HG03060 (cell line): Measurements from ENCODE around the gene SERF2.
"Not testable (repeated sequence)": the region's sequence is repeated elsewhere in the genome, so short reads cannot be mapped to it uniquely, and the experiment has no call there.

Source experiments
- ATAC-seq: cut with Tn5 transposase; IDR thresholded peaks from one replicate; pipeline ENCODE4 v1.9.1; 2021; ENCODE audit warnings: low read depth, moderate number of reproducible peaks; ENCODE audit not compliant: unreplicated experiment

The SERF2 gene

DNA sequence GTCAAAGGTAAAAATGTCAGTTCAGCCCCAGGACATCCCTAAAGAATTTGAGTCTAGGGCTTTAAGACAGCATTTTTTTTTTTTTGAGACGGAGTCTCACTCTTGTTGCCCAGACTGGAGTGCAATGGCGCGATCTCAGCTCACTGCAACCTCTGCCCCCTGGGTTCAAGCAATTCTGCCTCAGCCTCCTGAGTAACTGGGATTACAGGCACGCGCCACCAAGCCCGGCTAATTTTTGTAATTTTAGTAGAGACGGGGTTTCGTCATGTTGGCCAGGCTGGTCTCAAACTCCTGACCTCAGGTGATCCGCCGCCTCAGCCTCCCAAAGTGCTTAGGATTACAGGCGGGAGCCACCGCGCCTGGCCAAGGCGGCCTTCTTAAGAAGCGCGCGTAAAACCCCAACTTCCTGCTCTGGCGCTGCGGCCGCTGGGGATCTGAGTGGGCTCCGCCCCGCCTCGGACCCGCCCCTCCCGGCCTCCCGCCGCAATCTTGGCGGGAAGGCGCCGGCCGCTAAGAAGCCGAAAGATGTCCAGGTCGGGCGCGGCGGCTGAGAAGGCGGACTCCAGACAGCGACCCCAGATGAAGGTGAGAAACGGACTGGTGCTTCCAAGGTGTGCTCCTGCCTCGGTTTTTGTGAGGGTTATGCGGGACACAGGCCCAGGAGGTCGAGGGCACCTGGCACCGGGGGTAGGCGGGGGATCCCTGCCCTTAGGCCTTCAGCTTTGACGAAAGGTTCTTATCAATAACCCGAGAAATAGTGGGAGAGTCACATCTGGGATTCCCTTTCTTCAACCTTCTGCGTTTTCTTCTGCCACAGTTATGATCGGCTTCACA lies 34.6 kb downstream of the SERF2 start, which contains the start of gene WDR76:
TSS of gene WDR76 (plus strand) at position 495 of the 834 bp plus-strand sequence. CDS start at position 526, 31 bp downstream.
- no peak for ATAC-seq

DNA sequence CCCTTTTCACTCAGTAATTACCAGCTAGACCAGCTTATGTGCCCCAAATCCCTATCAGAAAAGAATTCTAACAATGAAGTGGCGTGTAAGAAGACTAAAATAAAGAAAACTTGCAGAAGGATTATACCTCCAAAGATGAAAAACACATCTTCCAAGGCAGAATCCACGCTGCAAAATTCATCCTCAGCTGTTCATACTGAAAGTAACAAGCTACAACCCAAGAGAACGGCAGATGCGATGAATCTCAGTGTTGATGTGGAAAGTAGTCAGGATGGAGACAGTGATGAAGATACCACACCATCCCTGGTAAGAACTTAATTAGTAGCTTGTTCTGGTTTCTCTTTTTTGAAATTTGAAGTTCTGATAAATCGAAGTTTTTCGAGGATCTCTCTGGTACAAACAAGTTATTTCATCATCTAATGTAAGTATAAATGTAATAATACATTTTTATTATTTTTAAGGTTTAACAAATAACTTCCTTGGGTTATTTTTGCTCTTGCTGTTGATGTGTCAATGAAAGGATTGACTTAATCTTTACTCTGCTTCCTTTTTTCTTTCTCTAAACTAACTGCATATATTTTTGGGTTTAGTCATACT lies 36.0 kb downstream of the SERF2 start:
- no peak for ATAC-seq

DNA sequence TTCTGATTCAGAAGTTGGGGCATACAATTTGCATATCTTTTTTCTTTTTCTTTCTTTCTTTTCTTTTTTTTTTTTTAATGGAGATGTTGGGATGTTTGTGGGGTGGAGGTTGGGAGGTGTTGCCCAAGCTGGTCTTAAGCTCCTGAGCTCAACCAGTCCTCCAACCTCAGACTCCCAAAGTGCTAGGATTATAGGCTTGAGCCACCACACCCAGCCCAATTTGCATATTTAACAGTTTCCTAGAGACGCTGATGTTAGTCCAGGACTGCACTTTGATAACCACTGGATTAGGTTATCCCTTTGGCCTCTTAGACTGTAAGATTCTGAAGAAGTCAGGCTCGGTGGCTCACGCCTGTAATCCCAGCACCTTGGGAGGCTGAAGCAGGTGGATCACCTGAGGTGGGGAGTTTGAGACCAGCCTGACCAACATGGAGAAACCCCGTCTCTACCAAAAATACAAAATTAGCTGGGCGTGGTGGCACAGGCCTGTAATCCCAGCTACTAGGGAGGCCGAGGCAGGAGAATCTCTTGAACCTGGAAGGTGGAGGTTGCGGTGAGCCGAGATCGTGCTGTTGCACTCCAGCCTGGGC lies 37.9 kb downstream of the SERF2 start:
- not testable (repeated sequence) for ATAC-seq

DNA sequence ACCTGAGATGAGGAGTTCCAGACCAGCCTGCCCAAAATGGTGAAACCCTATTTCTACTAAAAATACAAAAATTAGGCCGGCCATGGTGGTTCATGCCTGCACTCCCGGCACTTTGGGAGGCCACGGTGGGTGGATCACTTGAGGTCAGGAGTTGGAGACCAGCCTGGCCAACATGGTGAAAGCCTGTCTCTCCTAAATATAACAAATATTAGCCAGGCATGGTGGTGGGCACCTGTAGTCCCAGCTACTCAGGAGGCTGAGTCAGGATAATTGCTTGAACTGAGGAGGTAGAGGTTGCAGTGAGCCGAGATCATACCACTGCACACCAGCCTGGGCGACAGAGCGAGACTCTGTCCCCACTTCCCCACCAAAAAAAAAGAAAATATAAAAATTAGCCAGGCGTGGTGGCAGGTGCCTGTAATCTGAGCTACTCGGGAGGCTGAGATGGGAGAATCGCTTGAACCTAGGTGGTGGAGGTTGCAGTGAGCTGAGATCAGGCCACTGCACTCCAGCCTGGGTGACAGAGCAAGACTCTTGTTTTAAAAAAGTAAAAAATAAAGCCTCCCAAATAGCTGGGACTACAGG lies 38.7 kb downstream of the SERF2 start:
- ATAC-seq = not testable (repeated sequence)

DNA sequence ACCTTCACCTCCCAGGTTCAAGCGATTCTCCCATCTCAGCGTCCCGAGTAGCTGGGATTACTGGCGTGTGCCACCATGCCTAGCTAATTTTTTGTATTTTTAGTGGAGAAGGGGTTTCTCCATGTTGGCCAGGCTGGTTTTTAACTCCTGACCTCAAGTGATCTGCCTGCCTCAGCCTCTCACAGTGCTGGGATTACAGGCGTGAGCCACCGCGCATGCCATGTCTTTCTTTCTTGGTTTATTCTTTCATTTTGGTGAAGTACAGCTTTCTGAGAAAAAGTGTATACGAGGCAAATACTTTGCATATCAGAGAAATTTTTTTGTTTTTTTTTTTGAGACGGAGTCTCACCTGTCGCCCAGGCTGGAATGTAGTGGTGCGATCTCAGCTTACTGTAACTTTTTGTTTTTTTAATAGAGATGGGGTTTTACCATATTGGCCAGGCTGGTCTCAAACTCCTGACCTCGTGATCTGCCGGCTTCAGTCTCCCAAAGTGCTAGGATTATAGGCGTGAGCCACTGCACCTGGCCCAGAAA lies 39.5 kb downstream of the SERF2 start:
- not testable (repeated sequence) for ATAC-seq

DNA sequence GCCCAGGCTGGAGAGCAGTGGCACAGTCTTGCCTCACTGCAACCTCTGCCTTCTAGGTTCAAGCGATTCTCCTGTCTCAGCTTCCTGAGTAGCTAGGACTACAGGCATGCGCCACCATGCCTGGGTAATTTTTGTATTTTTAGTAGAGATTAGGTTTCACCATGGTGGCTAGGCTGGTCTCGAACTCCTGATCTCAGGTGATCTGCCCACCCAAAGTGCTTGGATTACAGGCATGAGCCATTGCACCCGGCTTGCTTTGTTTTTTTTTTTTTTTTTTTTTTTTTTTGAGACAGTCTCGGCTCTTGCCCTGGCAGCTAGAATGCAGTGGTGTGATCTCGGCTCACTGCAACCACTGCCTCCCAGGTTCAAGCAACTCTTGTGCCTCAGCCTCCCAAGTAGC lies 40.4 kb downstream of the SERF2 start:
- not testable (repeated sequence) for ATAC-seq

DNA sequence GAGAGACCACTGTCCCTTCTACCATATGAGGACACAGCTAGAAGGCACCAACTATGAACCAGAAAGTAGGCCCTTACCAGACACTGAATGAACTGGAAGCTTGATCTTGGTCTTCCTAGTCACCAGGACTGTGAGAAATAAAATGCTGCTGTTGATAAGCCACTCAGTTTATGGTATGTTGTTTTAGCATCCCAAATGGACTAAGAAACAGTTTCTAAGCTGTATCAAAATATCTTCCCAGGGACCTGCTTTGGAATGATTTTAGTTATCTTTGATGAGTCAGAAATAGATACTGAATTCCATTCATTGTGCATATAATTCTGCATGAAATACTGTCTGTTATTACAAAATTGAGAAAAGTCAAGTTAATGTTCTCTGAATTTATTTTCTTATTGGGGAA lies 53.3 kb downstream of the SERF2 start:
- no peak for ATAC-seq
